NCI-H146 treated with DMSO at 0.1 percent for 48 hours (cell line): Measurements from ENCODE around the gene EPHB2.

ENCODE experiments used
- DNase-seq: peaks from one replicate; lab custom pipeline; 2025; ENCODE audit not compliant: unreplicated experiment; lab: John Stamatoyannopoulos, UW

EPHB2 gene

GRCh38 chr1:22777388-22778057 is 66.9 kb downstream of the EPHB2 start:
- no peak for DNase-seq

DNA sequence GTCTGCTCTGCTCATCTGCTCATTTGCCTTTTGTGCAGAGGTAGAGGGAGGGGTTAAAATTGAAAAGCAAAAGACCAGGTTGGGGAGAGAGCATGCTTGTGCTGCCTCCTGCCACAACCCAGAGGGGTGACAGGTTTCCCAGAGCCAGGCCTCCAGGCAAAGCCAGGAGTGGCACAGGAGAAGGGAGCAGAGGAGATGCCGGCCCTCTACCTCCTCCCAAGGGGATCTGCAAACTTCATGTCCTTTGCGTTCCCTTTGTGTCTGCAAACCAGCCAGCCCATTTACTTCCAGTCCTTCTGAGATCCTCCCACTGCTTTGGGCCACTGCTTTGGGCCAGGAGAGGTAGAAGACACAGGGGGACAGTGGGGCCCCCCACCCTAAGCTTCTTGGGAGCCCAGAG is 67.8 kb downstream of the EPHB2 start:
- no peak for DNase-seq

- DNase-seq, result no peak
Observed at GRCh38 chr1:22778862-22779520, 68.4 kb downstream of the EPHB2 start.

DNA sequence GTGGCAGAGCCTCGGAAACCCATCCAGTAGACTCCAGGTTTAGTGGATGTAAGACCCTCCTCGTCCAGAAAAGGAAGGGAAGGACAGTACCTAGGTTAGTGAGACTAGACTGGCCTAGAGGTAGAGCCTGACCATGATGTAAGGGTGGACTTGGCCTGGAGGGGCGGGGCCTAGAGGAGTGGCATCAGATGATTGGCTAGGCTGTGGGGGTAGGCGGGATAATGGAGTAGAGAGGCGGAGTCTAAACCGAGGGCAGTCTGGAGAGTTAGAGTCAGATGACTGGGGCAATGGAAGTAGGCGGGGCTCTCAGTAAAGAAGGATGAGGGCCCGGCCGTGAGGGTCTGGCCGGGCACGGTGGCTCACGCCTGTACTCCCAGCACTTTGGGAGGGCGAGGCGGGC is 70.1 kb downstream of the EPHB2 start:
- no peak for DNase-seq

- no peak for DNase-seq
Observed at GRCh38 chr1:22781483-22781882, 70.8 kb downstream of the EPHB2 start.

DNA sequence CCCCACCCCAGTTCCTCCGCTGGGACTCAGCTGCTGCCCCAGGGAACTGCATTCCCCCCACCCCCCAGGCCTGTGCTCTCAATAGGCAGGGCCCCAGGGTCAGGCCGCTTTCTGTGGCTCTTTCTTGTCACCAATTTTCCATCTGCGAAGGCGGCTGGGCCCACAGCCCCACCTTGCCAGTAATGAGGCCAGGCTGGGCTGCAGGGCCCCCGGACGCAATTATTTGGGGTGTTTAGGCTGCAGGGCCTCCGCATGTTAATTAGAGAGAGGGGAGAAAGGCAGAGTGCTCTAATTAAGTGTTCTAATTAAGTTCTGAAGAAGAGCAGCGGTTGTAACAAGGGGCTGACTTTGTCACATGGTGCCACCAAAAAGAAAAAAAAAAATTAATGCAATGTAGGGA is 71.8 kb downstream of the EPHB2 start:
- DNase-seq, result no peak

- DNase-seq, result no peak
Observed at GRCh38 chr1:22784317-22784716, 73.7 kb downstream of the EPHB2 start.

DNA sequence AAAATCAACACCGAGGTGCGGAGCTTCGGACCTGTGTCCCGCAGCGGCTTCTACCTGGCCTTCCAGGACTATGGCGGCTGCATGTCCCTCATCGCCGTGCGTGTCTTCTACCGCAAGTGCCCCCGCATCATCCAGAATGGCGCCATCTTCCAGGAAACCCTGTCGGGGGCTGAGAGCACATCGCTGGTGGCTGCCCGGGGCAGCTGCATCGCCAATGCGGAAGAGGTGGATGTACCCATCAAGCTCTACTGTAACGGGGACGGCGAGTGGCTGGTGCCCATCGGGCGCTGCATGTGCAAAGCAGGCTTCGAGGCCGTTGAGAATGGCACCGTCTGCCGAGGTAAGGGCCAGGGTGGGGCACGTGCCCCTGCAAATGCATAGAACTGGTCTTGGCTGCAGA is 74.1 kb downstream of the EPHB2 start:
- DNase-seq, result no peak

DNA sequence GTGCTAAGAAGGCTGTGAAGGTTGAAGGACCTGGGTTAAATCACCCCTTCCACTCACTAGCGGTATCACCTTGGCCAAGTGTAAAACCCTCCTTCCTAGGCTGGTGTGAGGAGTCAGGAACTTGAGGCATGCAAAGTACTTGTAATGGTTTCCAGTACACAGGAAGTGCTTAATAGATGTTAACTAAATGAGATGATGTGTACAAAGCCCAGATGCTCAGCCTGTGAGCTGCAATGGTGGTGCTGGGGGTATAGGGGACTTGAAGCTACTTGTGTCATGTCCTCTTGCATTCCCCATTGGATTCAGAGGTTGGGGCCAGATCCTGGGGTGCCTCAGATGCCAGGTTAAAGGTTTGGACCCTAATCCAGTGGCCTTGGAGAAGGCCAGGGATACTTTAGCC is 75.5 kb downstream of the EPHB2 start:
- no peak for DNase-seq

DNA sequence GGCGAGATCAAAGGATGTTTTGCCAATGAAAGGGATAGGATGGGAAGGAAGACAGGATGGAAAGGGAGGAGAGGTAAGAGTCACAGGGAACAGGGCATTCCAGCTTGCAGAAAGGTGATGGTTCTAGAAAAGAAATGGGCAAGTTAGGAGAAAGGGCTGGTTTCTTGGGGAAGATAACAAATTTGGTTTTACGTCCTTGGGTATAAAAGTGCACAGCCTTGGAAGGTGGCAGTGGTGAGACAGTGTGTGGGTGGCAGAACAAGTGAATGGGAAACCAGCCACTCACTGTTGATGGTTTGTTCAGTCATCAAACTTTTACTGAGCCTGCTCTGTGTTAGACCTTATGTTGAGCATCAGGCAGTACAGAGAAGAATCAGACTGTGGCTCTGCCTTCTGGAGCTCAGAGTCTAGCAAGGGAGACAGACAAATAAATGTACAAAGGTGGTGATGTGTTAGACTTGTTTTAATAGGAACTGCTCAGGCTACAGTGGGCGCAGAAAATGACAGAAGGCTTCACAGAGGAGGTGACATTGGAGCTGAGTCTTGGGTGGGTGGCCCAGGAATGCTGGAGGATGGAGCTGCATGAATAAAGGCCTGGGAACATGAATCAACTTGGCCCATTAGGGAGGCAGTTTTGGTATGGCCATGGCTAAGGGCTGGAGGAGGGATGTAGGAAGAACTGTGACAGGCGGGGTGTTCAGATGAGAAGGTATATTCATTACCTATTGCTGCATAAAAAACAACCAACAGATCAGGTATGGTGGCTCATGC is 76.3 kb downstream of the EPHB2 start:
- no peak for DNase-seq

DNA sequence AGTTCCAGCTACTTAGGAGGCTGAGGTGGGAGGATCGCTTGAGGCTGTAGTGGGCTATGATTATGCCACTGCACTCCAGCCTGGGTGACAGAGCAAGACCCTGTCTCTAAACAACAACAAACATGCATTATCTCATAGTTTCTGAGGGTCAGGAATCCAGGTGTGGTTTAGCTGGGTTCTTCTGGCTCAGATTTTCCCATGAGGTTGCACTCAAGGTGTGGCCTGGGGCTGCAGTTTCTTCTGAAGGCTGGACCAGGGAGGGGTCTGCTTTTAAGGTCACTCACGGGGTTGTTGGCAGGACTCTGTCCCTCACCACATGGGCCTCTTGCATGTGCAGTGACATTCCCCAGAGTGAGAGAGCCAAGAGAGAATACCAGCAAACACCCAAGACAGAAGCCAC is 77.0 kb downstream of the EPHB2 start:
- DNase-seq, result no peak

DNA sequence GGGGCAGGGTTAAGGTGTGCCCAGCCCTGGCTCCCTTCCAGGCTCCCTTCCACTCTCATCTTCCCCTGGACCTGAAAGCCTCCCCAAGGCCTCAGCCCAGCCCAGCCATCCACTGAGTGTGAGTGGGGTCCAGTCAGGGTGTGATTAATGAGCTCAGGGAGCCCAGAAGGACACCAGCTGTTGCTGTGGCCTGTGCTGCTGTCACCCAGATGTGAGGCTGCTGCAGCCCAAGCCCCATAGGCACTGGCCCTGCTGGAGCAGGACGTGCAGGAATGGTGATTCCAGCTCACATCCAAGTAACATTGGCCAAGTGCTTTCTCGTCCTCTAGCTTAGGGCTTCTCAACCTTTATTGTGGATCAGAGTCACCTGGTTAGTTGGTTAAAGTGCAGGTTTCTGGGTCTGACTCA is 77.6 kb downstream of the EPHB2 start:
- no peak for DNase-seq

- peak; percentile 77 for DNase-seq
Observed at GRCh38 chr1:22789356-22789994, 78.8 kb downstream of the EPHB2 start.

DNA sequence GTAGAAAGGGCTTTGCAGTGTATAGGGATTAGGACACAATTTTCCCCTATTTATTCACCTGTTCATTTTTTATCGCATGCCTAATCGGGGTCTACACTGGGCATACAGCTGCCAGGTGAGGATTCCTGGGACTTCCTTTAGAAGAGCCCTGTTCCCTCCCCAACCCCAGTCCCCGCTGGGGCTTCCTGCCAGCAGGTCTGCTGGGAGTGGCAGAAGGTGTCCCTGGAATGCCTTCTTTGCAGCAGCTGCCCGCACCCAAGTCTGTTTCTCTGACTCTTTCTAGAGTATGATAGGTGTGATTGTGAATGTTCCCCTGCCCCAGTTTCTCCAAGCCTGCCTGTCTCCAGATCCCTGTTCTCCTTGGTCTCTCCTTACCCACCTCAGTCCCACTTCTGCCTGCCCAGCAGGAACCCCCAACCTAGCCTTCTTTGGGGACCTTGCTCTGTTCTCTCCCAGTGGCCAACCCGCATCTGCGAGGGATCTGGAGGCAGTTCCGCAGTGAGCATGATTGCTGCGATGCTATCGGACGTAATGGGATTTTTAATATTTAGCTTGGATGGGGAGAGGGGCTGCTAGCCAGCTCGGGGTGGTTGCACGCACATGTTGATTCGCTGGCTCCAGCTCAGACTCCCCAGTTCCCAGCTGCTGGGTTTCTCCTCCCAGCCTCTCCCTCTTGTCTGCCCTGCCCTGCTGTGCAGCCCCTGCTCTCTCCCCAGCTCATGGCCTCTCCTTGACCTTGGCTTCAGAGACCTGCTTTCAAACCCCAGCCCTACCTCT is 79.8 kb downstream of the EPHB2 start:
- peak; percentile 32 for DNase-seq

DNA sequence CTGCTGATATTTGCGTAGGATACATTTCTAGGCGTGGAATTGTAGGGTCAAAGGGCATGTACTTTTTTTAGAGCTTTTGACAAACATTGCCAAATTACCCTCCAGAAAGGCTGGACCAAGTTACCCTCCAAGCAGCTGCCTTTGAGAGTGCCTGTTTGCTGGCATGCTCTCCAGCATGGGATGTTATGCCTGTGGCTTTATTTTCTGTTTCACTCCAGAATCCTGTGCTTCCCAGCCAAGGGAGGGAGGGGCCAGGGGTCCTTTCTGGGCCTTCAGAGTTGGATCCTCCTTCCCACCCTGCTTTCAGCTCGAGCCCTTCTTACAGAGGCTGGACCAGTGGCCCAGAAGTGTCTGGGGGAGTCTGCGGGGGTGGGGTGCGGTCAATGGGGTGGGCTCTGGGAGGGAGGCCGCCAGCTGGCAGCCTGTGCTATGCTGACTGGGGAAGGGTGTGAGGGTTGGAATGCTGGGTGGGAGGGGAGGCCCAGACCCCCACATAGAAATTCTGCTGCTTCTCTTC is 81.2 kb downstream of the EPHB2 start:
- DNase-seq, result peak; percentile 11

GRCh38 chr1:22792396-22793160 is 81.9 kb downstream of the EPHB2 start:
- DNase-seq, result no peak

- no peak for DNase-seq
Observed at GRCh38 chr1:22793647-22794046, 83.0 kb downstream of the EPHB2 start.

- no peak for DNase-seq
Observed at GRCh38 chr1:22794647-22795365, 84.2 kb downstream of the EPHB2 start.

GRCh38 chr1:22795366-22795714 is 84.7 kb downstream of the EPHB2 start:
- no peak for DNase-seq
